22Rv1 (cell line): ENCODE data around the gene RAD51B.

ENCODE experiments used
- ZFX ChIP-seq: fragments of 450-650 bp; IDR thresholded peaks from 2 replicates; pipeline ENCODE4 v1.6.1; 2017; ENCODE audit warnings: antibody characterized with exemption, borderline replicate concordance
- TF ChIP-seq, protein P1 (sequence below): fragments of 450-650 bp; IDR thresholded peaks from 2 replicates; pipeline ENCODE4 v1.5.1; 2017; ENCODE audit warnings: mild to moderate bottlenecking

DNA sequence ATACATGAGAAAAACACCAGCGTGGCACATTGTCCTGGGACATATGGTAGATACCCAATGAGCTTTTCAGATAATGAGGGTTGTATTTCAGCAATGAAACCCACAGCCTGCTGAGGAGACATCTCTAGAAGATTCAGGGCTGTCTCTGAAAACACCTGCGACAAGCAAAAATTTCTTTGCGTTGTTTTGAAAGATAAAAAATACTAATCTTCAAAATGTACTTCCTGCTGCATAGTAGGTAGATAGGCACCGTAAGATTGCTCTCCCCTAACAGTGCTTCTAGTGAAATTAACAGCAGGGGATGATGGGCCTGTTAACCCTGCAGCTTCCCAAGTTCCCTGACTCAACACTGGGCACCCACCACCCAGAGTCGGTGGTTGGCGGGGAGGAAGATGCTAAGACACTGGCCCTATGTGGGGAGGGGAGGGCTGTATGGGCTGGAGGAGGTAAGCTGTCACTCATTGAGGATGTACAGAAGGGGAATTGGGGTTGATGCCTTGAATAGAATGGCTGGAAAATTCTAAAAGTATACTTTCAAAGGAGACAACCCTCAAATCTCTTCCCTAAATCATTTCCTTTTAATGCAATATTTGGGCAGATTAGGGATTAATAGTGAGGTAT lies 953.3 kb downstream of the RAD51B start:
- TF ChIP-seq, protein P1, sequence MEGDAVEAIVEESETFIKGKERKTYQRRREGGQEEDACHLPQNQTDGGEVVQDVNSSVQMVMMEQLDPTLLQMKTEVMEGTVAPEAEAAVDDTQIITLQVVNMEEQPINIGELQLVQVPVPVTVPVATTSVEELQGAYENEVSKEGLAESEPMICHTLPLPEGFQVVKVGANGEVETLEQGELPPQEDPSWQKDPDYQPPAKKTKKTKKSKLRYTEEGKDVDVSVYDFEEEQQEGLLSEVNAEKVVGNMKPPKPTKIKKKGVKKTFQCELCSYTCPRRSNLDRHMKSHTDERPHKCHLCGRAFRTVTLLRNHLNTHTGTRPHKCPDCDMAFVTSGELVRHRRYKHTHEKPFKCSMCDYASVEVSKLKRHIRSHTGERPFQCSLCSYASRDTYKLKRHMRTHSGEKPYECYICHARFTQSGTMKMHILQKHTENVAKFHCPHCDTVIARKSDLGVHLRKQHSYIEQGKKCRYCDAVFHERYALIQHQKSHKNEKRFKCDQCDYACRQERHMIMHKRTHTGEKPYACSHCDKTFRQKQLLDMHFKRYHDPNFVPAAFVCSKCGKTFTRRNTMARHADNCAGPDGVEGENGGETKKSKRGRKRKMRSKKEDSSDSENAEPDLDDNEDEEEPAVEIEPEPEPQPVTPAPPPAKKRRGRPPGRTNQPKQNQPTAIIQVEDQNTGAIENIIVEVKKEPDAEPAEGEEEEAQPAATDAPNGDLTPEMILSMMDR: no peak
- no peak for TF ChIP-seq ZFX
